Head of caudate nucleus (tissue), 42 donors: Measurements from ENCODE around the gene SPAG17.

ENCODE experiments used
- DNase-seq, 42 donors: peaks; one replicate each; pipeline versions ENCODE4 v3.0.0 to v3.0.0-alpha.2; 2020 to 2021; ENCODE audit warnings: mixed read lengths in 7 of 42
- intact Hi-C: fragments of 100-400 bp; cut with DNase I; formaldehyde crosslinking; loops from one replicate; pipeline ENCODE4 v1.15.0; 2022

Gene SPAG17

DNA sequence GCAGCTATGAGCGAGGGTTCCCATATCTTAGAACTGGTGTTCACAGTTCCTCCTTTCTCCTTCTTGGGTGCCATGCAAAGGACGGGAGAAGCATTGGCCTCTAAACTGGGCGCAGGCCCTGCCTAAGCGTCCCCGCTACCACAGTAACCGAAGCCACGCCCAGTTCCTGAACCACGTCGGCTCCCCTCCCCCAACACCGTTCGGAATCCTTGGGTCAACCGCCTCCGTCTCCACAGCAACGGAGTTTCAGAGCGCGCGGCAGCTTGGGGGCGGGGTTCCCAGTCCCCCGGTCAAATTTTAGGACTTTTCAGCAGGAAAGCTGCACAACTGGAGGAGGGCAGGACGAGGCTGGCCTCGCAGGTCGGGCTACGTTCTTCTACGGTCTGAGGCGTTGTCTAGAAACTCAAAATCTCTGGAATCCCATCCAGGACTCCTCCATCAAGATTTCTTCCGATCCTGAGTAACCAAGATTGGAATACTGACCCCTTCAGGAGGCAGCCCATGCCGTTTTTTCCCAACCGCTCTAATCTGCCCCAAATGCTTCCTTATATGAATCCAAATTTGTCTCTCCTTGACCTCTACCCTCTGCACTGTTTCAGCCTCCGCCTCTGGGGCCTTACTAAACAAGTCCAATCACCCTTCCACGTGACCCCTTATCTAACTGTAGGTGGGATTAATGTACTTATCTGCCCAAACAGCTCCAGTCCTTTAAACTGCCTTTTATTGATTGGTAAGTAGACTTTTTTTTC, at the start of gene SPAG17:
Gene SPAG17, minus strand, starts transcription at position 145 of the 749 bp plus-strand sequence. Its CDS starts 71 bp downstream, at position 74.
- DNase-seq: peak; percentile 17 to 81 (median 60)
- intact Hi-C loops: no loop called here

DNA sequence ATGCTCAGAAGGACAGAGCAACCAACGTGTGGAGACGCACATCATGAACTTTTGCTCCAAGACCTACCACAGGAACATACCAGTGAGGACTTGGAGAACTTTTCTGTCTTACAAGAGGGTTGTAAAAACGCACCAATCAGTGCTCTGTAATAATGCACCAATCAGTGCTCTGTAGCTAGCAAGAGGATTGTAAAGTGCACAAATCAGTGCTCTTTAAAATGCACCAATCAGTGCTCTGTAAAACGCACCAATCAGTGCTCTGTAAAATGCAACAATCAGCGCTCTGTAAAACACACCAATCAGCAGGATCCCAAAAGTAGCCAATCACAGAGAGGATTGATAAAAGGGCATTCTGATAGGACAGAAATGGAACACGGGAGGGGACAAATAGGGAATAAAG, 40.4 kb upstream of the SPAG17 start:
- no peak for DNase-seq
- intact Hi-C loops: no loop called here

DNA sequence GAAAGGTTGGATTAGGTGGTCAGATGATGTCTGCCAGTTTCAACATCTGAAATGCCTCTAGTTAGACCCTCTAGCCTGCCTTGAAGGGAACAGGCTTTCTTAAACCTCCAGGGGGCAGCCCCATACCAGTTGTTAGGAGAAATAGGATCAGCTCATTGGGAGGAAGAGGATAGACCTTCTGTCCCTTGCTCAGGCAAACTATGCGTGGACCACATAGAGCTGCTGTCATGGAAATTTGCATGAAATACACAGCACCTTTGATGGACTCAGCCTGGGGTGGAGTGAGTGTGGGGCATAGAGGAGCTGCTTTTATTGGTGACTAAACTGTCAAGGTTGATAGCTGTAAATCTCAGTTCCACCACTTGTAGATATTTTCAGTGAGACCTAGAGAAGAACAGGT, 38.4 kb upstream of the SPAG17 start:
- DNase-seq: no peak
- intact Hi-C loops: no loop called here

DNA sequence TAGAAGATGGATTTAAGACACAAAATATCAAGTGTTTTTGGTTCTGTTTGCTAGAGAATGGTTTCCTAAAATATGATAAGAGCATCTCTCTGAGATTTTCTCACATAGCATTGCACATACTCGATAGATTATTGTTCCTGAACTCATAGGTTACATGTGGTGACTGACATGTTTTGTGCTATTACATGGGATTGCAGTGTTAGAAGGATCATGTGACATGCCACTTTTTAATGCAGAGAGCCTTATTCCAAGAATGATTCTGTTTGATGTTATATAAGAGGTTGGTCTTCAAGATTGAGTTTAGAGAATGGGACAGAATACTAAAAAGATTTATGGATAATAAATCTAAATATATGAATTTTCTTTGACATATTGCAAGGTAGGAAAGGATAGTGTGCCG, 34.4 kb upstream of the SPAG17 start:
- intact Hi-C loops: no loop called here
- no peak for DNase-seq

DNA sequence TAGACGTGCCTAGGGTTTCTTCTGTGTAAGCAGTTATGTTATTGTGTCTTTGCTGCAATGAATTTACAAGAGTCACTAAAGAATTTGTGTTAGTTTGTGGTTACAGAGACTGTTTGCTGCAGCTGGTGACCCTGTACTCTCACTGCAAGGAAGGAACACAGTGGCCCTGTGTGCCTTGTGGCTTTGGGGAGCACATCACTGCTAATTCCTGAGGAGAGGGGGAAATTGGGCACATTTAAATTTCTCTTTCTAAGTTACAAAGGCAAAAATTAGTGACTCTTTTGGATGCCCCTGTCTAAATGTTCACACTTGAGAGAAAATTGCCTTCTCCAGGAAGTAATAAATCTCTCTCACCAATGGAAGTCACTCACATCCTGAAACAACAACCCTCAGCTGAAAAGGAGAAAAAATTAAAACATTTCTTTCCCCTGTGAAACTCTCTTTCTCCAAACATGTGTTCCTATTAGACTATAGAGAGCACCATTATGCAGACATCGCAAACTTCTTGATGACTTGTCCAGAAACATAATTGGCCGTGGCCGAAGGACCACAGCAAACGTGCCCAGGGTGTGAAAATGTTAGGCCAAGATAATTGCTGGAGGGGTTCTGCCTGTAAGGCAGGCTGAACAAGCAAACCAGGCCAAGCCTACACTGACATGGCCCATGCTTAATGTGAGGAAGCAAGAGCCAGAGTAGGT, 32.3 kb upstream of the SPAG17 start:
- no peak for DNase-seq
- intact Hi-C loops: no loop called here

DNA sequence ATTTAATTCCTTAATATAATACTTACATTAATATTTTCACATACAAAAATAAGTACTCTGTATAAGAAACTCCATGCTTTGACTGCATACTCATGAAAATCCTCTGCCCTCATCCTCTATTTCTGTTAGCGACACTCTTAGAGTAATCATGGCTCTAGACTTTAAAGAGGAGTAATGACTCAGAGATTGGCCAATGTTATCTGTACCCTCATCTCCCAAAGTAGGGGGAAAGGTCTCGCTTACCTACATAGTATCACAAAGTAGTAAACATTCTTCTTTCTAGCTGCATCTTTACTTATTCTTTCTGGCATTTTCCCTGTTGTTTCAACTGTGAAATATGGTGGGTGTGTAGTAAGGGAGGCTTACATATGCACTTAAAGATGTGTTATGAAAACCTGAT, 29.8 kb upstream of the SPAG17 start:
- no peak for DNase-seq
- intact Hi-C loops: no loop called here

DNA sequence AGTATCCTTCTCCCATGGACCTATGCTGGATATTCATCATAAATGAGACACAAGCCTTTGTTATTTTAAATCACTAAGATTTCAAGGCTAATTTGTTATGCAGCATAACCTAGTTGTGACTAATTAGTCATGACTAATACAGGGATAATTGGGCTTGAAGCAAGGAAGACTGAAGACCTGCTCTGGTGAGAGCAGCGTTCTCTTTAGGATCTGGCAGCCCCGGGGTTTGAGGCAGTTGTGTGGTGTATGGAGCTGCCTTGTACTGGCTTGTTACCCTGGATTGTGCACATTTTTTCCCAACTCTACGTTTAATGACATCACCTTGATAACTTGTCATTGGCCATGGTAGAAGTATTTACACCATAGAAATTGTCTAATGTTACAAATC, 25.7 kb upstream of the SPAG17 start:
- intact Hi-C loops: no loop called here
- no peak for DNase-seq

DNA sequence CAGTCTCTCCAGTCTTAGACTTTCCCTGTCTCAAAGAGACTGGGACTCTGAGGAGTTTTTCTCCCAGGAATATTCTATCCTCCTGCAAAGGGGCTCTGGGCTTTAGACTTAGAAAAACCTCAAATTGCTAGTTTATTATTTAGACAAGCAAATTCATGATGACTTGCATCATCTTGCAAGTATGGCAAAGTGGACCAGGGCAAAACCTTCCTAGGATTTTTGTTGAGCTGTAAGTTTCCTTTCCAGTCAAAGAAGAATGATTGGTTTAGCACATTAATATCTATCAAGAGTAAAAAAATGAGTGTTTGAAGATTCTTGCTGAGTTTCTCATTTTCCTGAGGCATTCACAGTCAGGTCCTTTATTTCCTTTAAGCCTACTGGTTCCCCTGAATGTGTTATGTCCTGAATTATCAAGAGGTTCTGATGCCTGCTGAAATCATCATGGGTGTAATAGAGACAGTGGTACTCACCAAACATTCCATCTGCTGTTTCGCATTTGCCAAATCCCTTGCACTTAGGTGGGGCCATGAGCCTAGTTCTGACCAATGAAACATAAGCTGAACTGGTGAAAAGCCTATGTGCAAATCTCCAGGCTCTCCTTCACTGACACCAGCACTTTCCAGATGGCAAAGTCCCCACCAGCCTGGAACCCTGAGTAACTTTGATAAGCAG, 25.2 kb upstream of the SPAG17 start:
- no peak for DNase-seq
- intact Hi-C loops: no loop called here

DNA sequence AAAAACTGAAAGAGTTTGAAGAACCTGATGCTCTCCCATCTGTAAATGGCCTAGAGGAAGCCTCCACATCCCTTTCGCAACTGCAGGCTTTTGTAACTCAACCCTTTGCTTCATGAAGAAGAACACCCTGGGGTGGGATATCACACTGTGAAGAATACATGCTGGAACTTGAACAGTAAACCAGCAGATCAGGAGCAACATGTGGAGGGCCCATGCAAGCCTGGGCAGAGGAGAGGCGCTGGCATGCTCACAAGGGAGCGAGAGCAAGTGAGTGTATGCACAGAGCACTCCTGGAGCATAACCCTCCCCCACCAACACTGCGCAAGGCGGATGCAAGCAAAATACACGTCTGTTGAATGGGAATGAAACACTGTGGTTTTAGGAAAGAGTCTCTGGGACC, 24.6 kb upstream of the SPAG17 start:
- intact Hi-C loops: no loop called here
- DNase-seq: no peak

DNA sequence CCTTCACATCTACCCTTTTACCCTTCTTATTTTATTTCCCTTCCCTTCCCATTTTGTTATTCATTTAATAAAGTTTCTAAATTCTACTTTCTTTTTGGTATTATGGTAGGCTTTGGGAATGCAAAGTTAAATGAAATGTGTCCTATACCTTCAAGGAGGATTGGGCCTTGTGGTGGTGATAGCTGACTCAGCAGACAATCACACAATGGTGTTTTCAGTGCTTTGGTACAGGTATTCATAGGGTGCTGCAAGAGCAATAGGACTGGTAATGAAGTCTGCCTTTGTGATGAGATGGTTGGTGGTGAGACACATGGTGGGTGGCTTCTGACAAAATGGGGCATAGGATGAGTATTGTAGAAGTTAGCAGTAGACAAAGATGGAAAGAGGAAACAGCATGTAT, 21.9 kb upstream of the SPAG17 start:
- intact Hi-C loops: no loop called here
- DNase-seq: no peak

DNA sequence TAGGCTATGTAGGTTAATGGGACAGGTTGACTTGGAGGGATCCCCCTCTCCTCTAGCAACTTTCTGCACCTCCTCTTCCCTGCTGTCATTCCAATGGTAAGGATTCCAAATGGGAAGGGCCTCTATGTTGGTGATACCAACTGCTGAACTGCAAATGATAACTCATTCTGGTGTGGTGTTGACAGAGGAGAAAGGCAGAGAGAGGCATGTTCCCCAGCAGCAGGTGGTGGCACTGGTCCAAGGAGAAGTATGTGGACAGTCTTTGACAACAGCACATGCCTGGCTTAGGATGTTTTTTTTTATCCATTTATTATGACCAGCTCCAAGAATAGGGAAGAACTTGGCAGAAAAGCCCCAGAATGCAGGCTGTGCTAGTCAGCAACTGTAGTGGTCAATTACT, 19.6 kb upstream of the SPAG17 start:
- no peak for DNase-seq
- intact Hi-C loops: no loop called here

DNA sequence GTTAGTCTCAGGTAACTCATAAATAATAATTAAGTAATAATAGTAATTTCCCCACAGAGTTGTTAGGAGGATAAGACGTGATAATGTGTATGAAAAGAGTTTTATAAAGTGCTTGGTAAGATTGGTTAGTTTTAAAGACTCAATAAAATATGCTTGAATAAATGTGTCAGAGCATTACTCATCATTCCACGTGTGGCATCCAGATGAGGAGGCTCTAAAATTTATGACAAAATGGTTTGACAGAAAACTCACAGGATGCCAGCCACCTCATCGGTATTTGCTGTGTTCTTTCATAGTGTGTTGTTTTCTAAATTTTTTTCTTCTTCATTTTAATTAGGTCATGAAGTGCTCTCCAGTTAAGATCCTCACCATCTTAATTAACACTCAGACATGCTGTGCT, 19.1 kb upstream of the SPAG17 start:
- intact Hi-C loops: no loop called here
- DNase-seq: peak in 4 of 42 donors; percentile 6 to 23 (median 11)

DNA sequence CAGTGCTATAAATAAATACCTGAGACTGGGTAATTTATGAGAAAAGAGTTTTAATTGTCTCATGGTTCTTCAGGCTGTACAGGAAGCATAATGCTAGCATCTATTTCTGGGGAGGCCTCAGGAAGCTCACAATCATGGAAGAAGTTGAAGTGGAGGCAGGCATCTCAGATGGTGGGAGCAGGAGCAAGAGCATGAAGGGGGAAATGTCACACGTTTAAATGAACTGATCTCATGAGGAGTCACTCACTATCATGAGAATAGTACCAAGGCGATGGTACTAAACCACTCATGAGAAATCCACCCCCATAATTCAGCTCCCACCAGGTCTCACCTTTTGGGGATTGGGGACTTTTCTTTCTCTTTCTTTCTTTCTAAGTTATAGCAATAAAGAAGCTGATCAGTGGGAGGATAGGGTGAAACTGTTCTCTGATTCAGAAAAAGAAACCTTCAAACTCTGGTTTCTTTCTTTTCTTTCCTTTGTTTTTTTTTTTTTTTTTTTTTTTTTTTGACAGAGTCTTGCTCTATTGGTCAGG, 17.1 kb upstream of the SPAG17 start:
- no peak for DNase-seq
- intact Hi-C loops: no loop called here

DNA sequence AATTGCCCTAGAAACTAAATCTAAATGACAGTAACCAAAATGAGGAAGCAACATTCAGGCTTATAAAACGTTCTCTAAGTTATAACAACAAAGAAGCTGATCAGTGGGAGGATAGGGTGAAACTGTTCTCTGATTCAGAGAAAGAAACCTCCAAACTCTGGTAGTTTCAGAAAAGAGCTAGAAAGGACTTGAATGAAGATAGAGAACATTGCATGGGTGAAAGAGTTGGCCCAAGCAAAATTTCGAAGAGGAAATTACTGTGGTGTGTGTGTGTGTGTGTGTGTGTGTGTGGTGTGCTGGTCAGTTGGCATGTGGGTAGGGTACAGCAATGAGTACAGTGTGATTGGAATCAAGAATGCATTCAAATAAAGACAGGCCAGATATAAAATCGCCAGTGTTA, 16.5 kb upstream of the SPAG17 start:
- intact Hi-C loops: no loop called here
- no peak for DNase-seq

DNA sequence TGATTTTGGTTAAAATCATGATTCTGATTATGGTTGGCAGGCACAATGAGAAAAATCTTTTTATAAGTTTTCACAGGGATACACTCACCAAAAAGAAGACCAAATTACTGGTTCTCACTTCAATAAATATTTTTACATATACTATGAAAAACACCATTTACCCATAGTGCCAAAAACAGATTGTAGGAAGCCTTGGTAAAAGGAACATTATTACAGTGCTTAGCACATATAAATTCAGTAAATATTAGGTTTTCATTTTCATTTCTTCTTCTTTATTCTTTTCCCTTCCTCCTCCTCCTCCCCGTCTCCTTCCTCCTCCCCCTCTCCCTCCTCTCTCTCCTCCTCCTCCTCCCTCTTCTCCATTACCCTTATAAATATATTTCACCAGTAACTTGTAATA, 15.8 kb upstream of the SPAG17 start:
- DNase-seq: no peak
- intact Hi-C loops: no loop called here

DNA sequence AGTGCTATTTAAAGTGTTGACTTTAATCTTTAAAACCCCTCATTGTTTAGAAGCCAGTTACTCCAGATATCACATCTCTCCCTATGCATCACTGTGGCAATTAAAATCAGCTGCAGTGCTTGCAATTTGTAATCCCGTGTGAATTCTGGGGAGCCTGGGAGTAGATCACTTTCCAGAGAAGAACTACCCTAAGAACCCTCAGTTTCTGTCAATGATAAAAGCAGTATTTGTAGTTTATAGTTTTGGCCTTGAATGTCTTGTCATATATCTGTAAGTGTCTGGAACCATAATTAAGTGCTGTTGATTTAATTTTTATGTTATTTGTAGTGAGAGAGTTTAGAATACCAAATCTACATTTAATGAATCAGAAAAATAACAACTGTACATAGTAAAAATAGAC, 5.5 kb upstream of the SPAG17 start:
- DNase-seq: no peak
- intact Hi-C loops: no loop called here

DNA sequence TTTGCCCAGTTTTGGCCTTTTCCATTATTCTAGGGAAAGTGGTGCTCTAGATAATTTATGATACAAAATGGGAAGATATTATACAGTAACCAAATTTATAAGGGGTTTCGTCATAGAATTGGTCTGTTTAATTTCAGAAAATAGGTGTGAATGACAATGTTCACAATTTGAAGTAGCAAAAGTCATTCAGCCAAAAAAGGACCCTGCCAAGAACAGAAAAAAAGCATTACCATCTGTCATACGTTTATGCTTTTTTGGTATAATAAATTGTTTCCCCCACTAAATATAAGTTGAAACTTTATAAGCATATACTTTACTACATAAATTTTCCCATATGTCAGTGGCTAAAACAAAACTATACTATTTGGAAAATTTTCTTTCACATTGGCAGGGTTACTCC, 4.5 kb upstream of the SPAG17 start:
- intact Hi-C loops: no loop called here
- DNase-seq: no peak

DNA sequence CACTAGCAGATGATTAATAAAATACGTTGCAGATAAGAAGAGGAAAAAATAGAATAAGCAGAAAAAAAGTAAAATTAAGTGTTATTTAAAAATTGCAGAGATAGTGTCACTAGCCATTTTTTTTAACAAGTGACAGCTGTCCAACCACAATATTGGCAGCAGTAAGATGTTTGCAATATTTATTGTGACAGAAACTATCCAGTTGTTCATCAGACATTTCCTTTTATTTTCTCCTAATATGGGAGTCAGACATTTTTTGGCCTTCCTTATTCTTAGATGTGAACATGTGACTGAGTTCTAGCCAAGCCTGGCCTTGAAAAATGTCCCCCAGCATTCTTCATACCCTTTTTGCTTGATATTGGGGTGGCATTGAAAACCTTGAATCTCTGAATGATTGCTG, 3.4 kb upstream of the SPAG17 start:
- intact Hi-C loops: no loop called here
- DNase-seq: no peak

DNA sequence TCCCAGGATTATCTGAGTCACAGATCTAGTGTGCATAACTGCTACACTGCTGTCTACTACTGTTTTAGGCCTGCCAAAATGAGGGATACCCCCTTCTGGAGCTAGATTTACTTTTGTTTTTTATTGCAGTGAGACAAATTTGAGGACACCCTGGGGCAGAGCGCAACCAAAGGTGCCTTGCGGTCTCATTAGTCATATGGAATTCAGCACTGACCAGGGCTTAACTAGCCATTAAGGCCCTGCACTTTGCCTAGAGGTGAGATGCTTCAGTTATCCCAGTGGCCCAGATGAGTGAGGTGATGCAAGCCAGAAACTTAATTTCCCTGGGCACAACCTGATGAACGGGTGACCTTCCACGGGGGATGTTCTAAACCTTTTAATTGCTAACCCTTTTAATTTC, 998 bp upstream of the SPAG17 start:
- DNase-seq: no peak
- intact Hi-C loops: no loop called here

DNA sequence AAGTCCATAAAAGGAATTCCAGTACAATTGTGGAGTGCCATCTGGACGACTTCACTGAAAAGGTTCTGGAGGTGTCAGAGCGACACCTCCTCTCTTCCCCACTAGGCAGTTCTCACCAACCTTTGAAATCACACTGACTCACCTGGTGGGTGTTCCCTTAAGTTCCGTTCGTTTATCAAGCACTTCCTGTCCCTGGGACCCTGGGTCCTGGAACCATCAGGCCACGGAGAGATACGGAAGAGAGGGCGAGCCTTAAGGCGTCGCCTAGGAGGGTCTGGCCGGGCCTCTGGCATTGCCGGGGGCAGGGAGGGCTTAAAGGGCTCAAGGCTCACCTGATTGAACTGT, 317 bp downstream of the SPAG17 start:
- peak in 24 of 42 donors; percentile 1 to 60 (median 18) for DNase-seq
- intact Hi-C loops: no loop called here
